NCI-H2029 treated with DMSO at 0.1 percent for 48 hours (cell line): ENCODE data around the gene GHR.

Experiments used
- DNase-seq: peaks from one replicate; lab custom pipeline; 2025; lab: John Stamatoyannopoulos, UW

GHR gene

DNA sequence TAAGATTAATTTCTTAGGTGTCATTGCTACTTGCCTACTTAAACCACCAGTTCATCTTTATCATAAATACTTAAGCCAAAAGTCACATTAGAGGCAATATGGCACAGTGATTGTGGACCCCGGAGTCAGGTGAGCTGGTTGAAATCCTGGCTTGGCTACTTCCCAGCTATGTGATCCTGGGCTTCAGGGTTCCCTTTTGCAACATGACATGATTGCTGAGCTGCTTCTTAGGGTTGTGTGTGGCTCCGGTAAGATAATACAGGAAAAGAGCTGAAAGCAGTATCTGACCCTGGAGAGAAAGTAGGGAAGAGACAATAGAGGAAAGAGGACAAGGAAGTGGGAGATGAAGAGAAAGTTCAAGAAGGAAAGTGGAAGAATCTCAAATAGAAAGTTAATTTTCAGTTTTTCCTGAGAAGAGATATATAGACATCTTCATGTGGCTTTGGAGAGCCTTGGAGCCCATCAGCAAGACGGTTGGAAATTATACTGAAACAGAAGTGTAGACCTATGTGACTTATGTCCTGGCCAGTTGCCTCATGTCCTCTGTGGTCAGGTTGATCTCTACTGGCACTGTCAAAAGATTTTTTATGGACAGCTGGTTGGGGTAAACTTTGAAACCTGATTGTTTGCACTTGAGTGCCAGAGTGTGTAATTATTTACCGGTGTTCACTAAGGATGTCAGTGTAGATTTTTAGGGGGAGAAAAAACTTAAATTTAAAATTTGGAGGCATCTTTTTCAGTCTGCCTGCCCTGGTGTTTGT lies 93.2 kb downstream of the GHR start:
- DNase-seq, result no peak

DNA sequence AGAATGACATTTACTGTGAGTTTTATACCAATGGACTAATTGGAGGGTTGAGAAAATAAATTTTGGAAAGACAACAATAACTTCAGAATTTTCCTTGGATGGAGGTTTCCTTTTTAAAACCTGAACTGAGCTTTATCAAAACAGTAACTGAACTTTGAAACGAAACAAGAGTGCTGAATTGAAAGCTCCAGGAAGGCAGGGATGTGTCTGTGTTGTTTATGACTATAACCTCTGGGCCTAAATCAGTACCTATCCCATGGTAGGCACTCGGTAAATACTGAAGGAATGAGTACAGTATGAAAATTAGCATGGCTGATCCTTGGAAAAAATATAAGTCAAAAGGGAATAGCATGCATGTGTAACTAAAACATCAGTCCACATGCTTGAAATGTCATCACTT lies 93.9 kb downstream of the GHR start:
- no peak for DNase-seq

DNA sequence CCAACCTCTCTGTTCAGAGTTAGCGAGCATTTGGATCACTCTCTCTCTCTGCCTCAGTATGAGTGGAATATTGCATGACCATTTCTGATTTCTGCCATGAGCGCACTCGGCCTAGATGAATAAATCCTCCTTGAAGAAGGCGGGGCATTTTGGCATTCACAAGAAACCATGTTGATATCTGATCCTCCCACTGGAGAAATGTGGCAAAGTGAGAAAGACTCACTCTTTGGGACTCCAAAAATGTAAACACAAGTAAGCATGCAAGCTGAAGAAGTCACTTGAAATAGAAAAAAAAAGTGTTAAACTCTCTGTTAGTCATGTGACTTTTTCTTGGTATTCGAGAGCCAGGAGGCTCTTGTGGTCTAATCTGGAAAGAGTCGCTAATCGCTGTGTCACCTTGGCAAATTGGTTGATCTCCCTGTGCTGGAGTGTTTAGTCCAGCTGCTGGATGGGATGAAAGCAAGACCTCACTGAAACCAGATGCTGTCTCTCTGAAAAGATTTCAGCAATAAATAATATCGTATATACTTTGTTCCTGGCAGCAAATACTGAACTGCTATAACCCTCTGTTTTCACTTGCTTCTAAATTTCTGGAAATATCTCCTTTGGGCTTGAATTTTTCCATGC lies 95.5 kb downstream of the GHR start:
- DNase-seq, result no peak

DNA sequence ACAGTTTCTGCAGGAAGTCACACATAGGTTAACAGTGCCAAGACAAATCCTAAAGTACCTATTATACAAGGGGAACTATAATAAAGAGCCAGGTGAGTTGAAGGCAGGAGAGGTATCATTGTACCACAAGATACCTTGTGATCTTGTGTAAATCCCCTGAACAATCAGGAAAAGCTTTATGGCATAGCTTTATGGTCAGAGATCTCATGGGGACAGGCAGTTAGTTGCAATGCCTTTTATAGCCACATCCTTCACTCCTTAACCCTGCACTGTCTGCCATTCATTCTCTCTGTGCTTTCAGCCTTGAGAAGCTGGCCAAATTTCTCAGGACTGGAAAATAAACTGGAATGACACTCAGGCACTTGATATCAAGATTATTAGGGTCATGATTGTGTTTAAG lies 97.0 kb downstream of the GHR start:
- DNase-seq, result no peak

DNA sequence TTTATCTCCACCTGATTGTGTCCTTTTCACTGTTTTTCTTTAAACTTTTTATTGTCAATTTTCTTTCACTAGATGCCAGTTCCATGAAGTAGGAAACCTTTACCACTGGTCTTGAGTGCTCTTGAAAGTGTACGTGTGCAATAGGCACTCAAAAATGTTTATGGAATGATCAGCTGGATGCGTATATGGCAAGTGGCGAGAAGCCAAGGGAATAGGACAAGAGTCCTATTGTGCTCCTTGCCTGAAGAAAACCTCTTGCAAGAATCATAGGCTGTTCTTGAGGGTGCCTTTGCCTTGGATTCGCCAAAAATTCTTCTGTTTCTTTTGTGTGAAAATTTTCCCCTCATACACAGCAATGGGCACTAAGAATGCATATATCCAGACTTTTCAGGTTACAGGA lies 97.7 kb downstream of the GHR start:
- DNase-seq, result no peak

DNA sequence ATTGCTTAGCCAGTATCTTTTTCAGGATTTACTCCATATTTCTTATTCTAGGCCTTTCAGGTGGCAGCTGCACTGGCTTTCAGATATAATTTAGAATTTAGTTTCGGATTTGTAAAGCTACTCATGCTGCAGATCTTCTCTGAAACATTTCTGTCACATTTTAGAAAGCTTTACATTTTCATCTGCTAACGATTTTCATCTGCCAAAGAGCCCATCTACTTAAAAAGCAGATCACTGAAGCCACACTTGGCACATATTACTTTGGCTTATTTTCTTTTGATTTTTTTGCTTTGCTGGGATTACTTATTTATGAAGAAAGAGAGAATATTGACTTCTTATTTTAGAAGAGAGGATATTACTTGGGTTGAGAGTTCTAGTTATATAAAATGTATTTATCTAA lies 98.2 kb downstream of the GHR start:
- DNase-seq, result no peak

DNA sequence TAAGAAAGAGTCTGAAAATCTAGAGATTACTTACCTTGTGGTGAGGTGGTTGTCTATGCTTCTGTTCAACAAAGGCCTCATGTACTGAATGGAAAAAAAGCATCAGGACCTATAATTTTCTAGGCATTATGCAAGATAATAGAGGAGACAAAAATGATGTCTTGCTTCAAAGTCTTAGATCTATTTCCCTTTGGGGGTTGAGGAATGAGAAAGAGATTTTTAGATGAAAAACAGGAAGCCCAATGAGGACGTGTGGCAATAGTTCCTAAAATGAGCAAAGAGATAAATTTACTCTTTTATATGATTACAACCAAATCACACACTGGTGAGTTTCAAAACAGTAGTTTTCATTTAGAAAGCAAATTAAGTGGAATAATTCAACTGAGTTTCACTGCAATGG lies 99.5 kb downstream of the GHR start:
- DNase-seq, result no peak

DNA sequence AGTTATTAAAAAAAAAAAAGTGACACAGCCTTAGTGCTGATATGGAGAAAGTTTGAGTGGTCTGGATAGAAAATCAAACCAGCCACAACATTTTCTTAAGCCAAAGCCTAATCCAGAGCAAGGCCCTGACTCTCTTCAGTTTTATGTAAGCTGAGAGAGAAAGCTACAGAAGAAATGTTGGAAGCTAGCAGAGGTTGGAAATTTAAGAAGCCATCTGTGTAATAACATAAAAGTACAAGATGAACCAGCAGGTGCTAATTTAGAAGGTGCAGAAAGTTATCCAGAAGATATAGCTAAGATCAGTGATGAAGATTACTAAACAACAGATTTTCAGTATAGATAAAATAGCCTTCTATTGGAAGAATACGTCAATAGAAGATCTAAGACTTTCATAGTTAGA lies 102.9 kb downstream of the GHR start:
- DNase-seq, result no peak

DNA sequence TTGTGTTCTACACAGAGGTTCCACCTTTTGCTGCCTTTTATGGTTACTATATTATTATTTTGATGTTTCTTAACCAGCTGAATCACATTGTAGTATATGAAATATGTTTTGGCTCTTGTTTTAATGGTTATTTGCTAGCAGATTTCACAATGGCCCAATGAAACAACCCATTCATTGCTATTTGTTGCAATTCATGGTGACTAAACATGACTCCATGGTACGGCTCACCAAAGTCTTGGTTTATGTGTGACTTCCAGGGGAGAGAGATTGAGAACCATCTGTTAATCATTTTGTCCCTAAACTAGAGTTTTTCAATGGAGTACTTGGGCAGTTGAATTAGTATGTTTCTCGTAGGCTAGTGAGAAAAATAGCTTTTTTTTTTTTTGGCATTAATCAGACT lies 108.4 kb downstream of the GHR start:
- no peak for DNase-seq

DNA sequence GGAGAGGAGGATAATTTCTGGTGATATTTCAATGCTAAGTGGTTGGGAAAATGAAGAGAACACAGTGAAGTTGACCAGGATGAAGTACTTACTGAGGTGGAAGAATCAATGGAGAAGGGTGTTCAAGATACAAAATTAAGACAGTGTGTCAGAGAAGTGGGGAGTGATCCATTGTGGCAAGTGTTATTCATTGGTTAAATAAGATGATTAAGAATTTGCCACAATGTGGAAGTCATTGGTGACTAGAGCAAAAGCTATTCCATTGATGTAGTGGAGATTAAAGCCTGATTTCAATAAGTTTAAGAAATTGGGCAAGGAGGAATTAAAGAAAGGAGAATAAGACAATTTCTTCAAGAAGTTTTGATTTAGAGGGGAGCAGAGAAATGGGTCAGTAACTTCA lies 118.9 kb downstream of the GHR start:
- DNase-seq, result no peak

DNA sequence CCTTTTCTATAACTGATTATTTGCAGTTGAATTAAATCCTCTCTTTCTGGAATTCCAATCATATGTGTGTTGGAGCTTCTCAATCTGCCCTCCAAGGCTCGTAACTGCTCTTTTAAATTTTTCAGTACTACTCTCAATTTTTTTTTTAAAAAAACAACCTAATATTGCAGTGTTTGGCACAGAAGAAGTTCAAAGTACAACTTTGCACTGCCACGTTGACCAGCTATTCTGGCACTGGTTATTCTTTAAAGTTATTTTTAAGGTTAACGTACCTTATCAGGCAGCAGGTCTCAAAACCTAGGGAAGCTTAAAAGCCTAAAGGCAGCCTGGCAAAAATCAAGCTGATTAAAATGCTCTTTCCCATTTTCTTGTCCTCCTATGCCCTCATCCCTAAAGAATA lies 120.5 kb downstream of the GHR start:
- DNase-seq, result no peak

DNA sequence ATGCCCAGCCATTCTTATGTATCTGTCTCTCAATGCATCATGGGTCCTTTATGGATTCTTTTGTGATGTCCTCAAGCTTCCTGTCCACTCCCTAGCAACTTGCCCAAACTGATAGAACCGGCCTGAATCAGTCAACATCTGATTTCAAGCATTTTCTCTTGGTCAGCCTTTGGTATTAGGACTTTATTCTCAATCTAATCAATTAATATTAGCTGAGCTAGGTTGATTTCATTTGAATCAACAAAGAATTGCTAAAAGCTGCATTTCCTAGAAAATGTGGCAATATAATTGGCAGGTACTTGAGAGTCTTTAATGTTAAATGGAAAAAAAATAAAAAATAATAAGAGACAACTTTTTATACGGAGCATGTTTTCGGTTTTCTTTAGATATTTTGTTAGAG lies 121.8 kb downstream of the GHR start:
- DNase-seq, result no peak

DNA sequence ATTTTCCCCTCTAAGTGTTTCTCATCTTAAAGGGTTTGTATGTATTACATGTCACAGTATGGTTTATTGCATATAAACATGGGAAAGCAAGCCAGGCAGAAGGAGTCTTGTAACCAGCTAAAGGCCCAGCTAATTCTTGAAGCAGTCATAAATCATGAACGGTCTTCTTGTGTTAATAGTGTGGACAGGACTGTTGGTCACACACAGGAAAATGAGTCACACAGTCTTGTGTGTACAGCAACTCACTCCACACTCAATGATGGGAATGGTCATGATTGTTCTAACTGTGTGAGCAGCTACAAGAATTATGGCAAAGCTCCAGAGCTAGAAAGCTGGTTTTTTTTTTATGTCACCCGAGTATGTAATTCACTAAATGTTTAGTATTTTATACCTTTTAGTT lies 123.9 kb downstream of the GHR start:
- no peak for DNase-seq

DNA sequence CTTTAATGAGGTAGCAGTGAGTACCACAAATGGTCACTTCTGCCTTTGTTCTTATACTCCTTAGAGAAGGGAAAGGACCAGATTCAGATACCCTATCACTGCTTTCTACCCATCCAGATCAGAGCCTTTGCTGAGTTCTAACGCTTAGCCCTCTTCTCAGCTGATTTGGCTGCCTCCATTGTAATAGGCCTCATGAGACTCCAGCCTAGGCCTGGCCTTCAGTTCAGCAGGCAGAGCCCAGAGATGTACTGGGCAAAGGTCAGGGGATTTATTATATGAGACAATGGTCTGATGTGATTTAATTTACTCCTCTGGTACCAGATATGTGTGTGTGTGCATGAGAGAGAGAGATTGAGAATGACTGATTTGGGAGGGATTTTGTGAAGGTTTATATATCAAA lies 124.7 kb downstream of the GHR start:
- no peak for DNase-seq

DNA sequence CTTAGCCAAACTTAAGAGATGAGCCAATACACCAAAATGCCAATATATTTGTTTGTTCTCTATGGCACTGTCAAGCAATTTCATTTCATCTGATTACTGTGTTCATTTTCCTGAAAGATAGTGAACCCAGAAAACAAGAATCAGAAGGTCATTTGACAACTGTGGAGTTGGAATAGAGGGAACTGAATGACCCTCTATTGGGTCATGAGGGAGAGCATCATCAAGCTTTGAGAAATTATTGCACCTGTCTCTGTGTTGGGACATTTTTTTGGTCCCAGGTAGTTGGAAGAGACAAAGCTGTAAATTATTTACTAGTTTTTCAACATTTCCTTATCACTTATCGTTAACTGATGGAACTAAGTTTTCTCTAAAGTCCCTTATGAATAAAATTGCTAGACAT lies 129.4 kb downstream of the GHR start:
- no peak for DNase-seq

DNA sequence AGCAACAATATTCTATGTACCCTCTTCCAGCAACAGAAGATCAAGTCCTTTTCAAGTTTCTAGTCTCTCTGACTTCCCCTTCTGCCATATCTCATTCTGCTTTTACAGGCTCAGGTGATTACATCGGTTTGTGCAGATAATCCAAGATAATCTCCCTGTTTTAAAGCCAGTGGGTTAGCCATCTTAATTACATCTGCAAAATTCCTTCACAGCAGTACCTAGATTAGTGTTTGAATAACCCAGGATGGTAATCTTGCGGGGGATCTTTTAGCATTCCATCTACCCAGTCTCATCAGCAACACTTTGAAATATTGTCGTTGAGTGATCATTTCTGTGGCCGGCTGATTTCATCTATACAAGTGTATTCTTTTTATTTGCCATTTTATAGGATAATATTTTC lies 130.2 kb downstream of the GHR start:
- DNase-seq, result no peak

DNA sequence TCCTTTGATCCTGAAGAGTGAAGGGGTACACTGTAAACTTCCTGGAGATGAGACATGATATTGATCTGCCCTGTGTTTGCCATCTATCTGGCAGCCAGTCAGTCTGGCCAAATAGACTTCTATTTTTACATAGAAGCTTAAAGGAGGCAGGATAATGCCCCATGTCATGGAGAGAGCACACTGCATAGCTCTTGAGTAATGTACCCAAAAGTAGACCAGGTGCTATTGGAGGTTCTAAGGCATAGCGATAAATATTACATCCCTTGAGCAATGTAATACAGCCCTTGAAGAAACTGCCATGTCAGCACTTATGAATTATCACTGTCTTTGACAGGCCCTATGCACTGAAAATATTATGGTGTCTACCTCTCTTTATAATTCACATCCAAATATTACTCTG lies 131.8 kb downstream of the GHR start:
- DNase-seq, result no peak

DNA sequence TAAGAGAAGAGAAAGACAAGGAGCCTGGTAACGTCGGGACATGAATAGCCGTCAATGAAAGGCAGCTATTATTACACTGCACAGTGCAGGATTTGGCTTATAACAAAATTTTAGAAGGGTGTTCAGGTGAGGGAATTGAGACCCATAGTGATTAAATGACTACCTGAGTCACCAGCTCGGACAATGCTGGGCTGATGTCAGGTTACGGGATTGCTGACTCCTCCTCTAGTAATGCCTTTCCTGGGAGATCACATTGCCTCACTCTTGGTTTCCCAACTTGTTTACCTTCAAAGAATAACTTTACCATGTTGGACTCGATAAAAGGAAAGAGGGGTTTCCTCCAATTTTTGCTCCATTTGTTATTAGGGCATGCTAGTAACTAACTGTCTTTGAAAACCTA lies 132.6 kb downstream of the GHR start:
- no peak for DNase-seq

DNA sequence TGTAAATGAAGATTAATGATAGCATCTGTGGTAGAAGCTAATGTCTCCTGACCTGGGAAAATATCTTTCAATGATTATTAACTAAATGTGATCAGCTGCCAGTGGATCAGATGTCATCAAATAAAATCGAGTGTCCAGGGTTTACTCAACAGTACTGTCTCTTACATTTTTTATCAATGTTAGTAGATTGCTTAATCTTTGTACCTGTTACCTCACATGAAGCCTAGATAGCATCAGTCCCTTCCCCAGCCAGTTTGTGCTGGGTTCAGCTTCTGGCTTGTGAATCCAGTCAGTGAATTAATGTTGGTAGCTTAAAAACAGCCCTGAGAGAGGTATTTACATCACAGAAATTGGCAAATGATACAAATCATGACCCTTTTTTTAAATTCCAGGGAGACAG lies 134.4 kb downstream of the GHR start:
- no peak for DNase-seq

DNA sequence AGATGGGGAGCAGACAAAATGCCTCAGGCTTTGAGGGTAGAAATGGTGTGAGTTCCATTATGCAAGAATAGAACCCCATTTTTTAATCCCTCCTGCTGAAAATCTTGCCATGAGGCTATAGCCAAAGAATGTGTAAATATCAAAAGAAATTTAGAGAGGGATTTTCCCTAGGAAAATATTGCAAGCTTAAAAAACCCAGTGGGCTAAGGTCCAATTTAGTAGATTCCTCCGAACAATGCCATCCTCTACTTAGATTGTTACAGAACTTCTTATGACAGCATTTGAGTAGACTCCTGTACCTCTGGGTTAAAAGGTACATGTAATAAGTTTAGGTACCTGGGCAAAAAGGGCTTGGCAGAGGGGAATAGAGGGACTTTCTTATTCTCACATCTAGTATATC lies 138.4 kb downstream of the GHR start:
- DNase-seq, result no peak

DNA sequence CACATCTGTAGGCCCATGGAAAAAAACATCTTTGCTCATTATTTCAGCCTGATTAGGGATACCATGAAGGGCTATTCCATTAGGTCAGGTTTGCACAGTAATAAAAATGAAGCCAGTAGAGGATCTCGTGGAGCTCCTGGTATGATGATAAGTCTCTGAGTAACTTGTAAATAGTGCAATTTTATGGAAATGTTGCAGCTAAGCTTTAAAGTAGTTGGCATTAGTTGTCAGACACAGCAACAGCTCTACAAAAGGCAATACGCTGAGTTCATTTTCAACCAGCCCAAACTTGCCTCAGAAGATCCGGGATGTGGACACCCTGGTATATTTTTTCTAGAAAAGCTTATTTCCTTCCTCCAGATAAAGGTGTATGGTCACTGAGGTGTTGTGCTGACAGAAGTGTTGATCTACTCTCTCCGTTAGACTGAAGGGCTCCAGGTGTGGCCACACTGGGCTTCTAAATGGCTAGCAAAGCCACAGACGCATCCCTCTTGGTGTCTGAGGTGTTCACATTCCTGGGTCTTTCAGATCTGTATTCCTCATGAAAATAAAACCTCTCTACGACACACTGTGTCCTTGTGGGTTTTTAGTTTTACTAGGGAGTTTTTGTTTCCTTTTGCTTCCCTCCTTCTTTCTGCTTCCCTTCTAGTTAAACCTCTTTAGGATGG lies 141.6 kb downstream of the GHR start:
- no peak for DNase-seq

DNA sequence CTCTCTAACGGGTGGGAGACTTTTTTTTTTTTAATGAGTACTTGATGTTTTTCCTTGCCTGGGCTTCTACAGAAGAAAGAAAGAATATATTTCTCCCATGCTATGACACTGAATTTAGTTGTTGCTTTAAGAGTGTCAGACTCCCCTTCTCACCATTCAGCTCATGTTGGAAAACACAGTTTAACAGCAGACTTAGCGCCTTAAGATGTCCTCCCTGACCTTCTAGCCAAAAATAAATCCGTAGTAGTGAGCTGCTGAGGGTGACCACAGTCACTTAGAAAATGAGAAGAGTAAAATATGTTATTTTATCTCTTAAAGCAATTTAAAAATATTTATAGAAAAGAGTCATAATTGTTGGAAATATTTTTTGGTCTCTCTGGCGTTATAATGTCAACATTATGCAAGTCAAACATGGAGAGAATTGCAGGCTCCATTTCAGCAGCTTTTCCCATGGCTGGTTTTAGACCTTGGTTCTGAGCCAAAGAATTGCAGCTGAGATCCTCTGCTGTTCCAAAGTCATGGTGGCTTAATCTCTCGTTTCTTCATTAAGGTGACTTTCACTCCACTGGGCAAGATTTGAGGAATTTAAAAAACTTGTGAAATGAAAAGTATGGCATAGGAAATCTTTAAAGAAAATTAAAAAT lies 143.5 kb downstream of the GHR start:
- DNase-seq, result no peak

DNA sequence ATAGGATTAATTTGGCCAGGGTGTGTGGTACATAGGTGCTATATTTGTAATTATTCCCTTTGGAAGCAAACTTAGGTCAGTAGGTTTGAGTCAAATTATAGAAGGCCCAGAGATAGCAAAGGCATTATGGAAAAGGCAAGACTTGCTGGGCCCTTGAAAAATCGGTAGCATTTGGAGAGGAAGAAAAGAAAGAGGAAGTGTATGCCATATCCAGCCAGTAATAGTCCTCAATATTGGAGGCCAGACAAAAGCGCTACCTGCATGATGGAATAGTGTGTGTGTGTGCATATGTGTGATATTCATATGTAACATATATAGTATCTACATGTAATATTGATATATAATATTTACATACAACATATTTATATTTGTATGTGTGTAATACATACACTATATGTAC lies 146.1 kb downstream of the GHR start:
- DNase-seq, result no peak
